ENCODE measurements around the gene CDC14B.

DNA sequence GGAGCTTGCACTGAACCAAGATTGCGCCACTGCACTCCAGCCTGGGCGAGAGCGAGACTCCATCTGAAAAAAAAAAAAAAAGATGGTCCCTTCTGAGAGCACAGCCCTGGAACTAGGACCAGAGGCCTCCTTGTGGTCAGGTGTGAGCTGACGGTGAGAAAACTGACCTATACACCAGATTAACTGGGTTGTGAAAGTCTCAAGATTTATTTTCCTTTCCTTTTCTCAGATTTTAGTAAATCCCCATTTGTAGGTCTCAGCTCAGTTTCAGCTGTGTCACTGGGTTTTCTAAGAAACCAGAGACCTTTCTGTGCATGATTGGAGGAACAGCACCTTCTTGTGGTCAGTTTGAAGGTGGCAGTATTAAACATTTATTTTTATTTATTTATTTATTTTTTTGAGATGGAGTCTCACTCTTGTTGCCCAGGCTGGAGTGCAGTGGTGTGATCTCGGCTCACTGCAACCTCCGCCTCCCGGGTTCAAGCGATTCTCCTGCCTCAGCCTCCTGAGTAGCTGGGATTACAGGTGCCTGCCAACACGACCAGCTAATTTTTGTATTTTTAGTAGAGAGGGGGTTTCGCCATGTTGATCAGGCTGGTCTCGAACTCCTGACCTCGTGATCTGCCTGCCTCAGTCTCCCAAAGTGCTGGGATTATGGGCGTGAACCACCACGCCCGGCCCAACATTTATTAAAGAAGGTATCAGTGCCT lies 47.2 kb upstream of the CDC14B start:
- TF ChIP-seq, protein P1, sequence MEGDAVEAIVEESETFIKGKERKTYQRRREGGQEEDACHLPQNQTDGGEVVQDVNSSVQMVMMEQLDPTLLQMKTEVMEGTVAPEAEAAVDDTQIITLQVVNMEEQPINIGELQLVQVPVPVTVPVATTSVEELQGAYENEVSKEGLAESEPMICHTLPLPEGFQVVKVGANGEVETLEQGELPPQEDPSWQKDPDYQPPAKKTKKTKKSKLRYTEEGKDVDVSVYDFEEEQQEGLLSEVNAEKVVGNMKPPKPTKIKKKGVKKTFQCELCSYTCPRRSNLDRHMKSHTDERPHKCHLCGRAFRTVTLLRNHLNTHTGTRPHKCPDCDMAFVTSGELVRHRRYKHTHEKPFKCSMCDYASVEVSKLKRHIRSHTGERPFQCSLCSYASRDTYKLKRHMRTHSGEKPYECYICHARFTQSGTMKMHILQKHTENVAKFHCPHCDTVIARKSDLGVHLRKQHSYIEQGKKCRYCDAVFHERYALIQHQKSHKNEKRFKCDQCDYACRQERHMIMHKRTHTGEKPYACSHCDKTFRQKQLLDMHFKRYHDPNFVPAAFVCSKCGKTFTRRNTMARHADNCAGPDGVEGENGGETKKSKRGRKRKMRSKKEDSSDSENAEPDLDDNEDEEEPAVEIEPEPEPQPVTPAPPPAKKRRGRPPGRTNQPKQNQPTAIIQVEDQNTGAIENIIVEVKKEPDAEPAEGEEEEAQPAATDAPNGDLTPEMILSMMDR (IDR thresholded peaks at IDR 0.05) = peak; percentile 77 to 92 (median 82)
- TF ChIP-seq POLR2AphosphoS5 (IDR thresholded peaks at IDR 0.05) = peak; percentile 4

All from gastroesophageal sphincter (tissue), 3 donors.